ENCODE measurements around the gene COLEC12.

The COLEC12 gene

DNA sequence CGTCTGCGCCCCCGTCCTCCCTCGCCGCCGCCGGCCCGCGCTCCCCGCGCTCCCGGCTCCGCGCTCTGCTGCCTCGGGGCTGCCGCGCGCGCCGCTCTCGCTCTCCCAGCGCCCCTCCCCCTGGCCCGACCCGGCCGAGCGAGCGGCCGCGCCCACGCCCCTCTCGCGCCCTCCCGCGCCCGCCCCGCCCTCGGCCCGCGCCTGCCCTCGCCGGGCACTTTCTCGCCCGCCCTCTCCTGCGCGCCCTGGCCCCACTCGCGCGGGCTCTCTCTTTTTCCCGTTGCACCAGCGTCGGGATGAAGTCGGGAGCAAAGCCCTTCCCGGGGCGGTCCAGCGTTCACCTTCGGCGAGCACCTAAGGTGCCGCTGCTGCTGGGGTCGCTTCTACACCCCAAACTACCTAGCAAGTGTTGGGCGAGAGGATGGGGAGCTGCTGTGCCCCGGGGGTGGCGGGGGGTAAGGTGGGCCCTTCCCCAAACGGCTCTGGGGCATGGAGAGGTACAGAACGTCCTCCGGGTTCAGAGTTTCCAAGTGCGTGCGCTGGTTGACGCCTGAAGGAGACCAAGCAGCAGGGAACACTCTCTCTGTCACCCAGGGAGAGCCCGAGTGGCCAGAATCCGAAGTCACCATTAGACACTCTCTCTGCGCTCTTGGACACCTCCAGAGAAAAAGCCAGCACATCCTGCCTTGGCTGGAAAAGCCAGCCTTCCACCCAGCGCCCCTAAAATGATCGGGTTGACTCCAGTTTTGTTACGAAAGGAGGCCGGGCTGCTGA, at the start of gene COLEC12:
Gene COLEC12, minus strand, starts transcription at position 70 of the 774 bp plus-strand sequence. CDS start 187 bp downstream, outside the sequence.
- no peak for ATAC-seq

DNA sequence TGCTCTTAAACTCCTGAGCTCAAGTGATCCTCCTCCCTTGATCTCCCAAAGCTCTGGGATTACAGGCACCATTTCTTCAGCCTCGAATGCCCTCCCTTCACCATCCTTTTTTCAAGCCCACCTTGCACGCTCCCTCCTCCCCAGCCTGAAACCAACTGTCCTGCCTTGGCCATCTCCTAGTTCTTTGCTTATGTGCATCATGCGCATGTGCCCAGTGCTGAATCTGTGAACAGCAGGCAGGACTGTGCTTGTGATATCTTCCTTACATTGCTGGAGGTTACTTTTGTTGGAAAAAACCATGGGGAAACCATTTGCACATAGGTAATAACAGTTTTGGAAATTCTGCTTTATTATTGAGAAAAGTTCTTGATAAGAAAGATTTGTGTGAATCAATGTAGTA, 49.5 kb upstream of the COLEC12 start:
- no peak for ATAC-seq

DNA sequence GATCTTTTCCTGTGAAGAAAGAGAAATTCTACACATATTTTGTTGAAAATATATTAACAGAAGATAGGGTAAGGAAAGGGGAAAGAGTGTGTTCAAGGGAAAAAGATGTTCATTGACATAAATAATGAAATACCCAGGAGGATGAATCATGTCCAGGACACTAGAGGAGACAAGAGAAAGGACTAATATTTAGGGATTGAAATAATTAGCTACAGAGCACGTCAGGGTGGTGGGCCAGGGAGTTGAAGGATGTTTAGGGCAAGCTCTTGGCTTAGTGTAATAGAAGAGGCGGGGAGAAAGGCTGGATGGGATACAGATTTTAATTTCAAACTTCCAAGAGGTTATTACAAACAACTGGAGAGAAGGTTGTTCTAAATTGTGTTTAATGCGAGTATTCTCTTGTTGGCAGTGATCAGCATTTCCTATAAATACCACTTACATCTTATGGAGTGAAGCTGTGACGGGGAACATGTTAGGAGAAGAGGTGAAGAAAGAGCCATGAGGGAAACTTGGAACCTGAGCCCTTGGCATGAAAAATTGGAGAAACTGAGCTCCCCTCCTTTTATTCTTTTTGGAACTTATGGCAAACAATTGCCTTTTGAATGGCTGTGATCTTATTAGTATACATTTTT, 43.1 kb upstream of the COLEC12 start:
- ATAC-seq: no peak

DNA sequence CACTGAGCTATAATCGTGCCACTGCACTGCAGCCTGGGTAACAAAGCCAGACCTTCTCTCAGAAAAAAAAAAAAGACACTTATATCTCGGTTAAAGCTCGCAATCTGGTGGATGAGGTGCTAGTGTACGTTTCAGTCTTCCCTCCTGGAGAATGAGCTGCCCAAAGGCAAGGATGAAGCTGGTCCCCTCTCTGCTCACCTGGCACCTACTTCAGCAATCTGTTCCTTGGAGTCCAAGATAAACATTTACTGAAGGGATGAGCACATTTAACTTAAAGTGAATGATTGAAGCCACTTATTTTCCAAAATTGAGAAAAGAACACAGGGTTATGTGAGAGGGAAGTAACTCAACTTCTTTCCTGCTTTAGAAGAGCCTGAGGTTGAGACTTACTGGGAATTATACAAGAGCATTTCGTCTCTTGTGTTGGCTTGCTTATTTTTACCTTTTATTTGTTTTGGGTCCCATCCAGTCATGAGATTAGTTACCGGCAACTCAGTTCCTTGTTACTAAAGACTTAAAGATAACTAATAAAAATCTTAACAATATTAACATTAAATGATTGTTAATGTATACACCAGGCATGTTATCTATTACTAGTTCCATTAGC, 33.6 kb upstream of the COLEC12 start:
- no peak for ATAC-seq

DNA sequence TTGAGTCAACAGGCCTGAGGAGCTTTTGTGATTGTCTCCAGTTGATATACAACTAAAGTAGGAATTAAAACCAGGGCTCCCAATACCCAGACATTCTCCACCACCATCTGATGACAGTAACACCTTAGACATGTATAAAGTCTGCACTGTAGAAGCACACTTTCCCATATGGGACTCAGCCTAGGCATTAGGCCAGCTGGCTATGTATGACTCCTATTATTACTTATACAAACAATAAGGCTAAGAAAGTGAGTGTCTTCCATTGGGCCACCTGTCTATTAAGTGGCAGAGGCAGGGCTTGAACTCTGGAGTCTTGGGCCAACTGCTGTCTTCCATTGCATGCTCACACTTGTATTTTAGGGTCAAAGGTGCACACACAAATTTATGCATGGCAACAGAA, 32.1 kb upstream of the COLEC12 start:
- ATAC-seq: no peak

DNA sequence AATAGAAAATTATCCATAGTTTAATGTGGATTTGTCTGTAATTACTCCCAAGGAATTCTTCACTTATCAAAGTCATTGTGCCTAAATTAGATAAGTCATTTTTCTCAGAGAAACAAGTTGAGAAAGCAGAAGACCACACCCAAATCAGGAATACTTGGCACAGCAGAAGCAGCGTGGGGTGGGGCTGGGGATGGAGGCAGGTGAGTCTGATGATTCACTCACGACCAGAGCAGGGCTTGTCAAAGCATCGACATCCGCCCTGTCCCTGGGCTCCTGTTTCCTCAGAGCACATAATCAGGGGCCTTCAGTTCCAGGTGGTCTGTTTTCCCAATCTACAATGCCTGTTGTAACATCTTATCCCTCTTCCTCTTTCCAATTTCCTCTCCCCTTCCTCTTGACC, 31.5 kb upstream of the COLEC12 start:
- no peak for ATAC-seq

DNA sequence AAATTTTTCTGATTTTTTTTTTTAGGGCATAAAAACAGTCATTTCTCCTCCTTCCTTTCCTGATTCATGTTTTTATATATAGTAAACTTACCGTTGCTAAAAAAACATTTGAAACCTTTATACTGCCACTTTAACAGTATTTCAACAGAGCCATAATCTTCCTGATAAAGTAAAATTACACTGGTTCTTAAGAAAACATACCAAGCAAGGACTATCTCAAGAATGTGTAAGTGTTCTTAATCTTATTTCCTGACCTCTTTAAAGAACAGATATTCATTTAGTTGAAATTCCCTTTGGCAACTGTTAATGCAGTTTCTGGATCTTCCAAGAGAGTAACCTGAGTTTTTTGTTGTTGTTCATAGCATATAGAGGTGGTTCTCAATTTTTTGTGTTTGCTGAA, 26.6 kb upstream of the COLEC12 start:
- no peak for ATAC-seq

DNA sequence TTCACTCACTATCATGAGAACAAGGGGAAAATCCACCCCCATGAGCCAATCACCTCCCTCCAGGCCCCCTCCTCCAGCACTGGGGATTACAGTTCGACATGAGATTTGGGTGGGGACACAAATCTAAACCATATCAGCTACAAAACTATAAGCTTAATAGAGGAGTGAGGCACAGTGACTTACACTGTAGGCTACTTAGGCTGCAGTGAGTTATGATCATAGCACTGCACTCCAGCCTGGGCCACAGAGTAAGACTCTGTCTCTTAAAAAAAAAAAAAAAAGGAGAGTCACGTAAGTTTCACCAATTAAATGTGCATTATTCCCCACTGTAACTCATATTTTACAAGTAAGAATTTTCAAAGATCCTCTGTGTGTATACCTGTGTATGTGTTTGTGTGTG, 26.2 kb upstream of the COLEC12 start:
- ATAC-seq: no peak

DNA sequence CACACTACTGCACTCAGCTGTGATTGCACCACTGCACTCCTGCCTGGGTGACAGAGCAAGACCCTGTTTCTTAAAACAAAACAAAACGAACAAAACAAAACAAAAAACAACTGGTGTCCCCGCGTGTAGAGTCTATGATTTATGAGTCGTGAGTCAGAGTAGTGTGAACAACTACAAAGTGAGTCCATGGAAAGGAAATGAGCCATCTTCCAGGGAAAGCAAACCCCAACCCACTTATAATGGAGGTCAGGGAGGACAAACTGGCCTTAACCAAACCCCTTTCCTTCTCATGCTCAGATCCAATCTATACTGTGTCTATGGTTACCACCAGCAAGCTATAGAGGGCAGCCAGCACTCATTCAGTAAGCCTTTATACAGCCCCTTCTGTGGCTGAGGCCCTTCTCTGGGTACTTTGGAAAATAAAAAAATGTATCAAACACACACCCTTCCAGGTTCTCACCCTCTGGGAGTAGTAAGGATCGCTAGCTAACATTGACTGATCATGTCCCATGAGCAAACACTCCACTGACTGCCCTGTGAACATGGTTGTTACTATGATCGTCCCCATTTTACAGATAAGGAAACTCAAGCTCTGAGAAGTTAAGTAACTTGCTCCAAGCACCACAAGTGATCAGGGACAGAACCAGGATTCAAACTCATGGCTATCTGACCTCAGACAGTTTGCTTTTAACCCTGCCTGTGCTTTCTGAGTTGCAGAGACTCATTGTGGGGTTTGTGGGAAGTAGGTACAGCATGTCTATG, 24.7 kb upstream of the COLEC12 start:
- ATAC-seq: no peak

DNA sequence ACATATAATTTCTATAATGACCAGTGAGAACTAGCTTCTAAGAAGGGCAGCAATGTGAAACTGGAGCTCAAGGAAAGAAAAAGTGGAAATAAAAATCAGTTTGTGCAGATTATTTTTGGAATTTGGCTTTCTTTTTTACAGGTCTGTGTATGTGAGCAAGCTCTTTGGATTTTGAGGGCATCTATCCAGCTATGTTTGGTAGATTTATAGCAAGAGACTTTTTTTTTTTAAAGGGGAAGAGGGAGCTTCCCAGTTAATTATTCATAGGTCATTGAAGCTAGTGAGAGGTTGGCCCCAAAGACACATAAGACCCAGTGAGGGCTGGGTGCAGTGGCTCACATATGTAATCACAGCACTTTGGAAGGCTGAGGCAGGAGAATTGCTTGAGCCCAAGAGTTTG, 24.0 kb upstream of the COLEC12 start:
- ATAC-seq: no peak

DNA sequence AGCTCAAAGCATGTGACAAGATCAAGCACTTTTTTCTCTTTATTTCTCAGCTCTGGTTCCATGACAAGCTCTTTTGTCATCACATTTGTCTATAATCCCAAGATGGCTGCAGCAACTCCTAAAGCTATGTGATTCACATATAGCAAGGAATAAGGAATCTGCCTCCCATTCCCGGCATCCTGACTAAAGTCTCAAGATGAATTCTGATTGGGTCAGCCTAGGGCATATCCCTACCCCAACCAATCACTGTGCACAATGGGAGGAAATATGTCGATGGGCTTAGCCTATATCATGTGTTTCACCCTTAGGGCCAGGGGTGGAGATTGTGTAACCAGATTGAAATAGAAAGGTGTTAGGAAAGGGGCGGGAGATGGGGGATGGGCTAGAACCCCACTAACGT, 23.1 kb upstream of the COLEC12 start:
- ATAC-seq: no peak

DNA sequence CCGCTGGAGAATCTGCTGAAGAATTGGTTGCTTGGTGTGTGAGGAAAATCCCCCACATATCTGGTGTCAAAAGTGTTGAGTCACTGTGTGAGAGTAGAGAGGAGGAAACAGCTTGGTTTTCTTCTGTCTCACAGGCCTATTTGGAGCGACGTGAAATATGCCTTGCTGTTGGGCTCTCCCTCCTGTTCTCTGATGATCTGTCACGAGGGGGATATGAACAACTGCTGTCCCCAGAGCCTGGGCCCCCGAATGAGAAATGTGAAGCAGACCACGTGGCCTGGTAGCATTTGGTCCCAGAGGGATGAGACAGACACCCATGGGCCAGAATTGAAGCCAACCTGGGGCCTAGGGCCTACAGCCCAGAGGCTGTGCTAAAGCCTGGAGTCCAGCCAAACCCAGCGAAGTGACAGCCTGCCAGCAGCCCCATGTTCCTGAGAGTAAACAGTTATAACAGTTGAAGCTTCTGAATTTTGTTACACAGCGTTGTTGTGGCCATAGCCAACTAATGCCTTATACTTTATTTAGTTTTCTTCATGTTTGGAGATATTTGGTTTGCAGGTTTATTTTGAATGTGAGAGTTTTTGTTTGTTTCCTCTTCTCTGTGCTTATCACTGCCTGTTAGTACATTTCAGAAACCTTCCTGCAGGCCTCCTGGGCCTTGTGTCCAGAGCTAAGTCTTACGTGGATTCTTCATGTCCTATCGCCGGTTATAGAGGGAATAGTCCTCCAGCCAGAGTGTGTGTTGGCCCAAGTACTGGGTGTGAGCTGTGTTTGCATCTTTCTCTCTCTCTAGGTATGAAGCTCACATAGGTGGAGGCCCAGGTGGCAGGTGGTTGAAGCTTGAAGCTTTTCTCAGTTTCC, 18.7 kb upstream of the COLEC12 start:
- ATAC-seq: peak; percentile 56 to 65

DNA sequence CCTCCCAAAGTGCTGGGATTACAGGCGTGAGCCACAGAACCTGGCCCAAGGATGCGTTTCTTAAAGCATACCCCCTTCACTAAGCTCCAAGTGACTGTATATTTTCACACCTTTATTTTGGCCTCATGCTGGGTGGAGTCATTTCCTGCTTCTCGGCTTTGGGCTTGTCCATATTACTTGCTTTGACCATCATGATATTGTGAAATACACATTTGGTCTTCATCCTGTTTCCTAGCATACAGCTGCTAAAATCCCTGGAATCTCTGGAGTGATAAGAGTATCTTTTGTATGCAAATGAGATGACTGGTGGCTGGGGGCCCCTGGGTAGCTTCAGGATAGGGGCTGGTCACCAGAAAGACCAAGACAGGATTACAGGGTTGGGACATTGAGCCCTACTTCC, 17.6 kb upstream of the COLEC12 start:
- no peak for ATAC-seq

DNA sequence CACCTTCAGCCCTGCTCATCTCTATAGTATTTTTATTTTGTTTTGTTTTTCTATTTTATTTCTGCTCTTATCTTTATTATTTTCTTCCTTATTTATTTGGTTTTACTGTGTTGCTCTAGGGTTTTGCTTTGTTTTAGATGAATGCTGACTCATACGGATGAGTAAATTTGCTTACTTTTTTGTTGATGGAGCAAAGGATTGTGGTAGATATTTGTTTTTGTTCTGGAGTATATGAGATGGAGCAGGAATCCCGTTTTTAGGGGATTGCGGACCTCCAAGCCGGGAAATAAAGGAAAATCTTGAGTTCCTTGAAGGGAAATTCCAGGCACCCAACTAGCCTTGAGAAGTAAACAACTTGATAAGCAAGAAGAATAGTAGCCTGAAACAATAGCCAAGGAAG, 15.3 kb upstream of the COLEC12 start:
- ATAC-seq: no peak

DNA sequence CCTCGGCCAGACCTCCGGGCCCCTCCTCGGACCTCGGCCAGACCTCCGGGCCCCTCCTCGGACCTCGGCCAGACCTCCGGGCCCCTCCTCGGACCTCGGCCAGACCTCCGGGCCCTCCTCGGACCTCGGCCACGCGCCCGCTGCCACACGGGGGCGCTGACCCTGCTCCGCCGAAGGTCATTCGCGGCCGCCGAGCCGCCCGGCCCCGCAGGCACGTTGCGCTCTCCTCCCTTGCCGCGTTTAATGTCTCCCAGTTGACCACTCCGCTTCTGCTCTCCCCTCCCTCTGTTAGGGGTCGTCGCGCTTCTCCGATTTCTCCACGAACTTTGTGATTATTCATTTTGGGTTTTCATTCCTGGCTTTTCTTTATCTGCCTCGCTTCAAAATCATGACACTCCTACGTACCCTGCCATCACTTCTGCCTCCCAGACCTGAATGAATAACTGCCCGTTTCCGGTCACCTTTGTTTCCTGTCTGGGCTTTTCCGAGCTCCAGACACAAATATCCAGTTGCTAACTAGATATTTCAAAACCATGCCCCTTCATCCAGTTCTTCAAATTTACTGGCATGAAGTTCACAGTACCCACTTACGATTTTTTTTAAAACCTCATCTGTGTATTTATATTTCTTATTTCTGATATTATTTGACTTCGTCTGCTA, 14.8 kb upstream of the COLEC12 start:
- ATAC-seq: no peak

DNA sequence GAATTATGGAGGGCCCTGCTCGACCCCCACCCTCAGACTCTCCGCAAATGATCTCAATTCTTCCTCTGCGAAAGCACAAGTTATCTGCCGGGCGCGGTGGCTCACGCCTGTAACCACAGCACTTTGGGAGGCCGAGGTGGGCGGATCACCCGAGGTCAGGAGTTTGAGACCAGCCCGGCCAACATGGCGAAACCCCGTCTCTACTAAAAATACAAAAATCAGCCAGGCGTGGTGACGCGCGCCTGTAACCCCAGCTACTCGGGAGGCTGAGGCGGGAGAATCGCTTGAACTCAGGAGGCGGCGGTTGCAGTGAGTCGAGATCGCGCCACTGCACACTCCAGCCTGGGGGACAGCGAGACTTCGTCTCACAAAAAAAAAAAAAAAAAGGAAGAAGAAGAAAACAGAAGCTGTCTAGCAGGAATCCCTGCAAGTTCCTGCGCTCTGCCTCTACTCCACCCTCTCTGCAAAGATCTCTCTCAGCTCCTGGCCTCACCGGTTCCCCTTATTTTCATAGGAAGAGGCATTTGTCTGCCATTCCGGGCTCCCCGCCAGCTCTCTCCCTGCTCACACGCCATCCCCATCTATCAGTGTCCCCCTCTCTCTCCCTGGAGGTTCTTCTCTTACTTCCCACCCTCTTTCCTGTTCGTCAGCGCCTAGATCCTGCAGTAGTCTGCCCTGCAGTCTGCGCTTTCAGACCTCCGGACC, 13.5 kb upstream of the COLEC12 start:
- ATAC-seq: no peak

DNA sequence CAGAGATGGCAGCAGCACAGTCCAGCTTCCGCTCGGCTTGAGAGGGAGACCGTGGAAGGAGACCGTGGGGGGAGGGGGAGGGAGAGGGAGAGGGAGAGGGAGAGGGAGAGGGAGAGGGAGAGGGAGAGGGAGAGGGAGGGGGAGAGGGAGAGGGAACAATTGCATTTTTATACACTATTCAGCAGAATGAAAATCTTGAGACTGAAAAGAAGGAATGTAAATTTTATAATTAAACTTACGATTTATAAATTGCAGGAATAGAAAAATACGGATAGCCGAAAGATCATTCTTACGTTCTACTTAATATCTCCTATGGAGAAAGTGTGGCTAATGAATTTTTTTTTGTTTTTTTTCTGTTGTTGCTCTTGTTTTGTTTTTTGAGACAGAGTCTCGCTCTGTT, 12.5 kb upstream of the COLEC12 start:
- ATAC-seq: no peak

DNA sequence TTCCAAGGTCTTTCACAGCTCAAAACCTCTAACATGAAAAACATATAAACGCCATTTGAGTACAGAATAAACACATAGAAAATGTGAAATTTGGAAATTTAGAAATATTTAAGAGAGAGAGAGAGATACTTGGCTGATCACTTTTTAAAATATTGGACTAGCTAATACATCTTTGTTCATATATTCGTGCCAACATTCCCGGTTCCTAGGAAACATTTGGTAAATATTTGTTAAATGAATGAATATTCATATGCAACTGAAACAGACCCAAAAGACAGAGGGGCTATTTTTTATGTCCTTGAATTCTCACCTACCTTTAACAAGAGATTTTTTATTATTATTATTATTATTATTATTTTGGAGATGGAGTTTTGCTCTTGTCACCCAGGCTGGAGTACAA, 8.3 kb upstream of the COLEC12 start:
- no peak for ATAC-seq

DNA sequence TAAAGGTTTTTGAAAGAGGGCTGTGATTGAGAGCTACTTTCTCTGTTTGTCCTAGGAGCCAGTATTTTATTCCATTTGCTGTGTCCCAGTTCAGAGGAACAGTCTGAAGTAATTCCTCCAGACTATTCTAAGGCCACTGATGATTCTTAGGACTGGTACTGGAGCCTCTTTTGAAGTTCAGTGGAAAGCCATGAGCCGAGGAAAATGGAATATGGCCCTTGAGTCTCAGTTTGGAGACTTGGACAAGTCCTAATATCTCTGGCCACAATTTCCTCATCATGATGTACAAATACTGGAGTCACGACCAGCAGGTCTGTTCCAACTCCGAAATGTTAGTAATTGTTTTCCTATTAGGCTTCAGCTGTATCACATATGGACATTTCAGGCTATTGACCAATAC, 7.1 kb upstream of the COLEC12 start:
- ATAC-seq: no peak

DNA sequence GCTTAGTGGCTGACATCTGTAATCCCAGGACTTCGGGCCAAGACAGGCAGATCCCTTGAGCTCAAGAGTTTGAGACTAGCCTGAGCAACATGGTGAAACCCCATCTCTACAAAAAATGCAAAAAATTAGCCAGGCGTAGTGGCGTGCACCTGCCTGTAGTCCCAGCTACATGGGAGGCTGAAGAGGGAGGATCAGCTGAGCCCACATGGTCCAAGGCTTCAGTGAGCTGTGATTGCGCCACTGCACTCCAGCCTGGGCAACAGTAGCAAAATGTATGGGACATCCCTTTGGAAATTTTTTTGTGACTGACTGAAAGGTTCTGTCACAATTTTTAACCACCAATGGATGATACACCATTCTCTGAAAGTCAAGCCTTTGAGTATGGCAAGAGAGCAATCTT, 6.3 kb upstream of the COLEC12 start:
- no peak for ATAC-seq

DNA sequence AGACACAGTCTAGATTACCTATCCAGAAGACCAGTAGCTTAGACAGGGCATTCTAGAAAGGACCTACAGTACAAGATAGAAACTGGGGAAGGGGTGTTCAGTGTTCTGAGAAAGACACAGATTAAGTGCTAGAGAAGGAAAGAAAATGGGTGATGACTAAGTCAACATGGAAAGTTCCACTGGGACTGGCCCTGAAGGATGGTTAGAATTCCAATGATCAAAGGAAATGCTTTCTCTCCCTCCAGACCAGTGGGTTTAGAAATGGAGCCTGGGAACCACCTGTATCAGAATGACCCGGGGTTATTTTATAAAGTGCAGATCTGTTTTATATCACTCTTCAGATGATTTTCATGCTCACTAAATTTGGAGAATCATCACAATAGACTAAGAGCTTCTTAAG, 5.8 kb upstream of the COLEC12 start:
- no peak for ATAC-seq

Measured in activated CD4-positive, CD25-positive, alpha-beta regulatory T cell treated with anti-CD3 and anti-CD28 coated beads, Interleukin-2, amount 50 U/mL, for 24 hours (primary cell).